NB4 (cell line): ENCODE measurements around the gene STIM1.

Experiments
- DNase-seq: peaks from one replicate; pipeline ENCODE4 v3.0.0; 2010; ENCODE audit warnings: low read depth
- H3K4me3 ChIP-seq: one replicate; pipeline ENCODE4 v1.5.1; 2011; ENCODE audit warnings: mild to moderate bottlenecking, low read depth, low read length, moderate library complexity
- CTCF ChIP-seq: IDR thresholded peaks from one replicate; pipeline ENCODE4 v1.5.1; 2012; ENCODE audit warnings: low read depth, low read length
- MAX ChIP-seq: IDR thresholded peaks from 2 replicates; pipeline ENCODE4 v1.6.1; 2011; ENCODE audit warnings: low read depth, low read length
- MYC ChIP-seq: IDR thresholded peaks from 2 replicates; pipeline ENCODE4 v1.6.1; 2011; ENCODE audit warnings: low read depth, low read length
- POLR2A ChIP-seq: IDR thresholded peaks from 2 replicates; pipeline ENCODE4 v1.6.1; 2011; ENCODE audit warnings: mild to moderate bottlenecking; ENCODE audit not compliant: insufficient read length; ENCODE audit errors: extremely low read depth

The STIM1 gene

GRCh38 chr11:3964056-3964455 lies 108.6 kb downstream of the STIM1 start:
- H3K4me3 ChIP-seq, result no peak overlapping the region
- no peak for TF ChIP-seq MYC
- no peak for TF ChIP-seq MAX
- no peak for TF ChIP-seq CTCF
- TF ChIP-seq POLR2A, result no peak
- DNase-seq, result no peak

GRCh38 chr11:3964935-3965604 lies 109.6 kb downstream of the STIM1 start:
- H3K4me3 ChIP-seq, result no peak overlapping the region
- DNase-seq, result no peak
- TF ChIP-seq CTCF (no peak), MYC (no peak), MAX (no peak), POLR2A (no peak)

- TF ChIP-seq CTCF, result no peak
- no peak for DNase-seq
- no peak overlapping the region for H3K4me3 ChIP-seq
Measured at GRCh38 chr11:3967695-3968094, 112.2 kb downstream of the STIM1 start.

- no peak for TF ChIP-seq POLR2A
- no peak for TF ChIP-seq CTCF
- no peak for TF ChIP-seq MYC
- TF ChIP-seq MAX, result no peak
- no peak overlapping the region for H3K4me3 ChIP-seq
- DNase-seq, result no peak
Measured at GRCh38 chr11:3969200-3969599, 113.7 kb downstream of the STIM1 start.

GRCh38 chr11:3969613-3970012 lies 114.1 kb downstream of the STIM1 start:
- TF ChIP-seq POLR2A (no peak), MYC (no peak), MAX (no peak), CTCF (no peak)
- no peak overlapping the region for H3K4me3 ChIP-seq
- no peak for DNase-seq

GRCh38 chr11:3970108-3970507 lies 114.6 kb downstream of the STIM1 start:
- DNase-seq, result no peak
- no peak for TF ChIP-seq MYC
- TF ChIP-seq POLR2A, result no peak
- no peak for TF ChIP-seq CTCF
- no peak for TF ChIP-seq MAX
- H3K4me3 ChIP-seq, result no peak overlapping the region
